Fibroblast of lung (primary cell): ENCODE results near the gene AKR1A1.

Source experiments
- CTCF ChIP-seq, 2 donors: IDR thresholded peaks in 1 of 2; conservative IDR thresholded peaks in 1 of 2; 1 replicate in 1 of 2; 2 replicates in 1 of 2; pipeline ENCODE4 v1.5.1; 2011 to 2012; ENCODE audit warnings: low read length in 2 of 2, control low read depth in 1 of 2, inconsistent platforms in 1 of 2, low read depth in 1 of 2, mild to moderate bottlenecking in 1 of 2
- EZH2 ChIP-seq: IDR thresholded peaks from 2 replicates; pipeline ENCODE4 v1.5.1; 2012; ENCODE audit warnings: low read length, control low read depth, mild to moderate bottlenecking; ENCODE audit errors: missing control alignments

GRCh38 chr1:45573231-45573804 lies 22.7 kb downstream of the AKR1A1 start:
- TF ChIP-seq CTCF (conservative IDR thresholded peaks at IDR 0.05 in 1 of 2, IDR thresholded peaks at IDR 0.05 in 1 of 2; ENCODE audit: low read depth in 1 of 2, low read length in 2 of 2) (peak in 1 of 2 donors; percentile 23), EZH2 (no peak)
